Muscle layer of colon (tissue), 2 donors: ENCODE measurements around the gene CCHCR1.

ENCODE experiments used
- H3K27ac ChIP-seq: one replicate; pipeline ENCODE4 v1.7.0; 2013; ENCODE audit warnings: low read depth, mild to moderate bottlenecking, low read length, moderate library complexity
- H3K27me3 ChIP-seq, 2 donors: one replicate each; pipeline ENCODE4 v1.7.0; 2013; ENCODE audit warnings: low read length in 2 of 2, mild to moderate bottlenecking in 2 of 2; ENCODE audit not compliant: insufficient read depth in 2 of 2, control insufficient read depth in 1 of 2
- H3K36me3 ChIP-seq: one replicate; pipeline ENCODE4 v1.7.0; 2013; ENCODE audit warnings: mild to moderate bottlenecking, low read length; ENCODE audit not compliant: insufficient read depth
- H3K4me1 ChIP-seq: one replicate; pipeline ENCODE4 v1.7.0; 2013; ENCODE audit warnings: mild to moderate bottlenecking, low read length; ENCODE audit not compliant: insufficient read depth
- H3K4me3 ChIP-seq, 2 donors: one replicate each; pipeline ENCODE4 v1.7.0; 2013; ENCODE audit warnings: low read length in 2 of 2, low read depth in 1 of 2, mild to moderate bottlenecking in 1 of 2, moderate library complexity in 1 of 2
- H3K9ac ChIP-seq: one replicate; pipeline ENCODE4 v1.7.0; 2013; ENCODE audit warnings: low read length
- H3K9me3 ChIP-seq: one replicate; pipeline ENCODE4 v1.7.0; 2013; ENCODE audit warnings: mild to moderate bottlenecking, low read length
- donor health status: abdominal sarcoma.
- donor health status: Adenocarcinoma of cecum.

The CCHCR1 gene

DNA sequence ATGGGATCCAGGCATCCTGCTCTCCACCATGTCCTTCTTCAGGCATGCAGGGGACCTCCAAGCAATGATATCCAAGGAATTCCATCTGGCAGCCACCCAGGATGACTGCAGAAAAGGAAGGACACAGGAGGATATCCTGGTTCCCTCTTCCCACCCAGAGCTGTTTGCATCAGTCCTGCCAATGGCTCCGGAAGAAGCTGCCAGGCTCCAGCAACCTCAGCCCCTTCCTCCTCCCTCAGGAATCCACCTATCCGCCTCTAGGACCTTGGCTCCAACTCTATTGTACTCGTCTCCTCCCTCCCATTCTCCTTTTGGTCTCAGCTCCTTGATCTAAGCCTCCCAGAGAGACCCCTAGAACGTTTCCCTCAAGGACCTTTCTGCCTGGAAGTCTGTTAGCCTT, 18.0 kb downstream of the CCHCR1 start:
- no peaks in the 10 kb centered on the region for H3K27me3 ChIP-seq
- H3K4me3 ChIP-seq: no peak overlapping the region
- no peak overlapping the region for H3K9ac ChIP-seq
- H3K9me3 ChIP-seq: no peaks in the 10 kb centered on the region
- peaks cover 9% of the 10 kb centered on the region for H3K4me1 ChIP-seq
- no peak overlapping the region for H3K27ac ChIP-seq
- no peaks in the 10 kb centered on the region for H3K36me3 ChIP-seq

- Histone ChIP-seq H3K9ac (no peak within 1 kb of the TSS), H3K4me1 (peaks cover 9% of the 10 kb centered on the region), H3K27me3 (no peaks in the 10 kb centered on the region), H3K9me3 (no peaks in the 10 kb centered on the region), H3K27ac (no peak within 1 kb of the TSS), H3K4me3 (no peak within 1 kb of the TSS), H3K36me3 (no peaks in the 10 kb centered on the region)
These were observed 18.6 kb downstream of the CCHCR1 start, which contains the start of gene PSORS1C2 for GRCh38 chr6:31138982-31139381. Gene PSORS1C2 (minus strand): TSS chr6:31139066. CDS start chr6:31139026, 40 bp downstream.

- peaks cover 4% of the 10 kb centered on the region for H3K4me1 ChIP-seq
- no peaks in the 10 kb centered on the region for H3K27me3 ChIP-seq
- H3K36me3 ChIP-seq: no peaks in the 10 kb centered on the region
- no peak overlapping the region for H3K9ac ChIP-seq
- no peaks in the 10 kb centered on the region for H3K9me3 ChIP-seq
- H3K4me3 ChIP-seq: no peak overlapping the region
- no peak overlapping the region for H3K27ac ChIP-seq
These were observed 21.9 kb downstream of the CCHCR1 start for GRCh38 chr6:31135710-31136109.

DNA sequence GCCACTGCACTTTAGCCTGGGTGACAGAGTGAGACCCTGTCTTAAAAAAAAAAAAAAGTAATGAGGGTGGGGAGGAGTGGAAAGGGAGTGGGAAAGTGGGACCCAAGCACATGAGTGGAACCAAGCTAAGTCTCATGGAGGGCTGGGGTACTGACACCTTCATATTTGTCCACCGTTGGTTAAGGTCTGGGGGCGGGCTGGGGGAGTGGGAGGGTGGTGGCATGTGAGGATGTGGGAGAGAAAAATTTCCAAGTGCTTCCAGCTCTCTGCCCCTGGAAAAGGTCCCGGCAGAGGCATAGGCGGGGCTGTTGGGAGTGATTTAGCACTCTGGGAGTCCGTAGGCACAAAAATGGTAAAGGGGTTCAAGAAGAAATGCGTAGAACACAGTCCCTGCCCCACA, 24.8 kb downstream of the CCHCR1 start:
- H3K4me1 ChIP-seq: peaks cover 4% of the 10 kb centered on the region
- H3K27me3 ChIP-seq: no peaks in the 10 kb centered on the region
- no peak overlapping the region for H3K4me3 ChIP-seq
- no peaks in the 10 kb centered on the region for H3K36me3 ChIP-seq
- H3K27ac ChIP-seq: no peak overlapping the region
- H3K9ac ChIP-seq: no peak overlapping the region
- no peaks in the 10 kb centered on the region for H3K9me3 ChIP-seq

GRCh38 chr6:31131595-31131994, 26.0 kb downstream of the CCHCR1 start:
- Histone ChIP-seq H3K4me1 (peaks cover 3% of the 10 kb centered on the region), H3K4me3 (no peak overlapping the region), H3K36me3 (no peaks in the 10 kb centered on the region)

DNA sequence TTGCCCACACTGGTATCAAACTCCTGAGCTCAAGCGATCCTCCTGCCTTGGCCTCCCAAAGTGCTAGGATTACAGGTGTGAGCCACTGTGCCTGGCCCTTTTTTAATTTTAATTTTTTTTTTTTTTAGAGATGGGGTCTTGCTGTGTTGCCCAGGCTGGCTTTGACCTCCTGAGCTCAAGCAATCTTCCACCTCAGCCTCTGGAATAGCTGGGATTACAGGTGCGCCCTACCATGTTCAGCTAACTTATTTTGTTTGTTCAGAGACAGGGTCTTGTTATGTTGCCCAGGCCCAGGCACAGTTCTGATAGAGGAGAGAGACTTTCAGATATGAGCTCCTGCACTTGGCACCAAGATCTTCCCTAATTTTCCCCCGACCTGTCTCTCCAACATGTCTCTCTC, 26.9 kb downstream of the CCHCR1 start:
- no peaks in the 10 kb centered on the region for H3K9me3 ChIP-seq
- no peak overlapping the region for H3K4me3 ChIP-seq
- H3K27ac ChIP-seq: no peak overlapping the region
- H3K9ac ChIP-seq: no peak overlapping the region
- no peaks in the 10 kb centered on the region for H3K27me3 ChIP-seq
- peaks cover 3% of the 10 kb centered on the region for H3K4me1 ChIP-seq
- no peaks in the 10 kb centered on the region for H3K36me3 ChIP-seq

More at GRCh38 chr6:31131595-31131994, 26.0 kb downstream of the CCHCR1 start:
- Histone ChIP-seq H3K27me3 (no peaks in the 10 kb centered on the region), H3K27ac (no peak overlapping the region), H3K9me3 (no peaks in the 10 kb centered on the region), H3K9ac (no peak overlapping the region)

GRCh38 chr6:31129130-31129529, 28.5 kb downstream of the CCHCR1 start:
- Histone ChIP-seq H3K27me3 (no peaks in the 10 kb centered on the region), H3K4me1 (peaks cover 3% of the 10 kb centered on the region), H3K4me3 (no peak overlapping the region), H3K9ac (no peak overlapping the region), H3K36me3 (no peaks in the 10 kb centered on the region), H3K27ac (no peak overlapping the region), H3K9me3 (no peaks in the 10 kb centered on the region)

DNA sequence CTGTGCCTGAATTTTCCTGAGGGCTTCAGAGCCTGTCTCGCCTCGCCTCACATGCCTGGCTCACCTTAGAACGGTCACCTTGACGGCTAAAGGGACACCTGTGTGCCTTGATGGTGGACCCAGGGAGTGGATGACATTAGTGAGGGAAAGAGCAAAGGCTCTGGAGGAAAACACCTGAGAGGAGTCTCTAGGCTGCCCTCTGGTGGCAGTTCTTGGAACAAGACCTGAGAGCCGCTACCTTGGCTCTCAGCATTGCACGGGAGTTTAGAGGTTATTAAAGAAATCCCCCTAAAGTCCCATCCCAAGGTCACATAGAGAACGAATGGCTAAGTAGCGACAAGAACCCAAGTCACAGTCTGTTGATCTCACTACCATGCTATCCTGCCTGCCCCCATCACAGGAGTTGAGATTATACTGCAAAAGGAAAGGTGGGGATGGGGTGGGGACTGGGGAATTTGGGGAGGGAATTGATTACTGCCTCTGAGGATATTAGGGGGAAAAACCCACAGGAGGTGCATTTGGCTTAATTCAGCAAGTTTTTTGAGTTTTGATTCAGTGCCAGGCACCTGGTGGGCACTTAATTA, 29.4 kb downstream of the CCHCR1 start:
- Histone ChIP-seq H3K27me3 (no peaks in the 10 kb centered on the region), H3K36me3 (no peaks in the 10 kb centered on the region), H3K9me3 (no peaks in the 10 kb centered on the region), H3K4me3 (no peak overlapping the region), H3K27ac (no peak overlapping the region), H3K4me1 (peaks cover 11% of the 10 kb centered on the region), H3K9ac (no peak overlapping the region)

- no peak overlapping the region for H3K4me3 ChIP-seq
- no peaks in the 10 kb centered on the region for H3K36me3 ChIP-seq
- no peak overlapping the region for H3K9ac ChIP-seq
- H3K27ac ChIP-seq: no peak overlapping the region
- no peaks in the 10 kb centered on the region for H3K9me3 ChIP-seq
- no peaks in the 10 kb centered on the region for H3K27me3 ChIP-seq
- peaks cover 27% of the 10 kb centered on the region for H3K4me1 ChIP-seq
These were observed 31.0 kb downstream of the CCHCR1 start for GRCh38 chr6:31126396-31127175.

DNA sequence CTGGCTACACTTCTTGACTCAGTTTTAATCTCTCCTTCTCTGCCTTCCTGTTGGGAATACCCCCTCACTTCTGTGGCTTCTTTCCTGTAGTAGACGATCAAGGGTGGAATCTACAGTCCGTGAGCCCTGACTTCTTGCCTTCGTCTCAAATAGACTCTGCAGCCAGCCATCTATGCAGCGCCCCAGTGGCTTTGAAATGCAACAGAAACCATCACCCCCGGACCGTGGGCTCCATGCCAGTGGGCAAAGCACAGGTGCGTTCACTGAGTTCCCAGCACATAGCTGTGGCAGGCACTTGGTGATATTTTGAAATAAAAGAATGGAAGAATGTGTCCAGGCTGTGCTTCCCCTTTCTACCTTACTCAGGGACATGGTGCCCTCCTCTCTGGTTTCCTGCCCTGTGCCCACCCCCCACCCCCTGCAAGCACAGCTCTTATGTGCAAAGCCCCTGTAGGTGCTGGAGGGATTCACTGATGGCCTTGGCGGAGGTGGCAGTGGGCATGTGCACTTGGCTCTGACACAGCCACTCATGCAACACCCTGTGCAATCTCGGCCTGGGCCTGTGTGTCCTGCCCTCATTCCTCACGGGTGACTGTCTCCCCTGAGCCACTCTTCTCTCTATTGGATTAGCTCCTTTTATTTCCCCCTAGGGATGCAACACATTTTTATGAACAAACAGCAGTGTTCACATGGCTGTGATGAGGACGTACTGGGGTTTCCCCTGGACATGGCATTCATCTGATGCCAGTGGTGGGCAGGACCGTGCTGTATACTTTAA, 31.8 kb downstream of the CCHCR1 start:
- Histone ChIP-seq H3K4me1 (peaks cover 27% of the 10 kb centered on the region), H3K36me3 (no peaks in the 10 kb centered on the region), H3K9ac (no peak overlapping the region), H3K27me3 (no peaks in the 10 kb centered on the region), H3K4me3 (no peak overlapping the region), H3K27ac (no peak overlapping the region), H3K9me3 (no peaks in the 10 kb centered on the region)

DNA sequence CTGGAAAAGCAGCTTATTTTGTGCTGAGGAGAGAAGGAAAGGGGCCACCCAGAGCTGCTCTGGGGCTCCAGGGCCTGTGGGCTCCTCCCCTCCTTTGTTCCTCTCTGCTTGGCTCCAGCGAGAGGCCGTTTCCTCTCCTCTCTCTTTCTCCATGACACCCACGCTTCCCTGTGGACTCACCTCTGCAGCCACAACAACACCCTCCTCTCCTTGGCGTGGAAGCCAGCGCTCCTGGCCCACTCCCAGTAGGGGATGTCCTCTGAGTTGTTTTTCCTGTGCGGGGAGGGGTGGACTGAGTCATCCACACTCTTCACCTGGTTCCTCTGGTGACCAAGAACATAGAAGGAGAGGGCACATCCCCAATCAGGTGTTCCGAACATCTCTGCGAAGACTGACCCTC, 32.4 kb downstream of the CCHCR1 start:
- Histone ChIP-seq H3K27ac (no peak overlapping the region), H3K4me3 (no peak overlapping the region), H3K36me3 (no peaks in the 10 kb centered on the region), H3K9ac (no peak overlapping the region), H3K9me3 (no peaks in the 10 kb centered on the region), H3K27me3 (no peaks in the 10 kb centered on the region), H3K4me1 (peaks cover 27% of the 10 kb centered on the region)
